Ishikawa (cell line): ENCODE data around the gene EIF2S2.

Source experiments
- CEBPB ChIP-seq: IDR thresholded peaks from 2 replicates; pipeline ENCODE4 v1.6.1; 2012
- CREB1 ChIP-seq: IDR thresholded peaks from 2 replicates; pipeline ENCODE4 v1.6.1; 2012; ENCODE audit warnings: low read depth
- EGR1 ChIP-seq: IDR thresholded peaks from 2 replicates; pipeline ENCODE4 v1.6.1; 2012
- EP300 ChIP-seq: IDR thresholded peaks from 2 replicates; pipeline ENCODE4 v1.6.1; 2012; ENCODE audit warnings: borderline replicate concordance
- FOXM1 ChIP-seq: IDR thresholded peaks from 2 replicates; pipeline ENCODE4 v1.6.1; 2012; ENCODE audit warnings: low read depth, borderline replicate concordance
- NFIC ChIP-seq: IDR thresholded peaks from 2 replicates; pipeline ENCODE4 v1.6.1; 2012
- RAD21 ChIP-seq: IDR thresholded peaks from 2 replicates; pipeline ENCODE4 v1.6.1; 2012; ENCODE audit warnings: low read depth
- TAF1 ChIP-seq: IDR thresholded peaks from 2 replicates; pipeline ENCODE4 v1.6.1; 2012; ENCODE audit warnings: low read depth, mild to moderate bottlenecking
- TCF12 ChIP-seq: IDR thresholded peaks from 2 replicates; pipeline ENCODE4 v1.6.1; 2012; ENCODE audit warnings: low read depth
- TEAD4 ChIP-seq: IDR thresholded peaks from 2 replicates; pipeline ENCODE4 v1.6.1; 2012
- YY1 ChIP-seq: IDR thresholded peaks from 2 replicates; pipeline ENCODE4 v1.6.1; 2012; ENCODE audit warnings: low read depth
- ZBTB7A ChIP-seq: IDR thresholded peaks from 2 replicates; pipeline ENCODE4 v1.6.1; 2012; ENCODE audit warnings: low read depth
- TF ChIP-seq, protein P1 (sequence below): IDR thresholded peaks from 2 replicates; pipeline ENCODE4 v1.6.1; 2012
- TF ChIP-seq, protein P2 (sequence below): IDR thresholded peaks from 2 replicates; pipeline ENCODE4 v1.6.1; 2012
- TF ChIP-seq, protein P3 (sequence below): IDR thresholded peaks from 2 replicates; pipeline ENCODE4 v1.6.1; 2012; ENCODE audit warnings: low read depth, mild to moderate bottlenecking

Gene EIF2S2

DNA sequence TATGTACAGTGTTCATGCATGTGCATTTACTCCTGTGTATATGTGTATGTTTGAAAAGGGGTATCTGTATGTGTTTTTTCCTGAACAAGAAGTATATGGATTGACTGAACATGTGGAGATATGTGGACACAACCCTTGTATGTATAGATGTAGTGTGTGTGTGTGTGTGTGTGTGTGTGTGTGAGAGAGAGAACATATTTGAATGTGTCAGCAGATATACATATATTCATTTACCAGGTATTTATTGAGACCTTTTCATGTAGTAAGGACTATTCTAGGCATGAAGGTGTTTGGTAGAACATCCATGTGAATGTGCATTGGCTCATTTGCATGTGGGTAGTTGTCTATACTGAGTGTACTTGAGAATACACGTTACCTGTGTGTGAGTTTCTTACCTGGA, 39.3 kb downstream of the EIF2S2 start:
- no peak for TF ChIP-seq TCF12
- TF ChIP-seq NFIC: no peak
- TF ChIP-seq, protein P1, sequence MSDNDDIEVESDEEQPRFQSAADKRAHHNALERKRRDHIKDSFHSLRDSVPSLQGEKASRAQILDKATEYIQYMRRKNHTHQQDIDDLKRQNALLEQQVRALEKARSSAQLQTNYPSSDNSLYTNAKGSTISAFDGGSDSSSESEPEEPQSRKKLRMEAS: no peak
- TF ChIP-seq, protein P2, sequence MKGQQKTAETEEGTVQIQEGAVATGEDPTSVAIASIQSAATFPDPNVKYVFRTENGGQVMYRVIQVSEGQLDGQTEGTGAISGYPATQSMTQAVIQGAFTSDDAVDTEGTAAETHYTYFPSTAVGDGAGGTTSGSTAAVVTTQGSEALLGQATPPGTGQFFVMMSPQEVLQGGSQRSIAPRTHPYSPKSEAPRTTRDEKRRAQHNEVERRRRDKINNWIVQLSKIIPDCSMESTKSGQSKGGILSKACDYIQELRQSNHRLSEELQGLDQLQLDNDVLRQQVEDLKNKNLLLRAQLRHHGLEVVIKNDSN: no peak
- TF ChIP-seq, protein P3, sequence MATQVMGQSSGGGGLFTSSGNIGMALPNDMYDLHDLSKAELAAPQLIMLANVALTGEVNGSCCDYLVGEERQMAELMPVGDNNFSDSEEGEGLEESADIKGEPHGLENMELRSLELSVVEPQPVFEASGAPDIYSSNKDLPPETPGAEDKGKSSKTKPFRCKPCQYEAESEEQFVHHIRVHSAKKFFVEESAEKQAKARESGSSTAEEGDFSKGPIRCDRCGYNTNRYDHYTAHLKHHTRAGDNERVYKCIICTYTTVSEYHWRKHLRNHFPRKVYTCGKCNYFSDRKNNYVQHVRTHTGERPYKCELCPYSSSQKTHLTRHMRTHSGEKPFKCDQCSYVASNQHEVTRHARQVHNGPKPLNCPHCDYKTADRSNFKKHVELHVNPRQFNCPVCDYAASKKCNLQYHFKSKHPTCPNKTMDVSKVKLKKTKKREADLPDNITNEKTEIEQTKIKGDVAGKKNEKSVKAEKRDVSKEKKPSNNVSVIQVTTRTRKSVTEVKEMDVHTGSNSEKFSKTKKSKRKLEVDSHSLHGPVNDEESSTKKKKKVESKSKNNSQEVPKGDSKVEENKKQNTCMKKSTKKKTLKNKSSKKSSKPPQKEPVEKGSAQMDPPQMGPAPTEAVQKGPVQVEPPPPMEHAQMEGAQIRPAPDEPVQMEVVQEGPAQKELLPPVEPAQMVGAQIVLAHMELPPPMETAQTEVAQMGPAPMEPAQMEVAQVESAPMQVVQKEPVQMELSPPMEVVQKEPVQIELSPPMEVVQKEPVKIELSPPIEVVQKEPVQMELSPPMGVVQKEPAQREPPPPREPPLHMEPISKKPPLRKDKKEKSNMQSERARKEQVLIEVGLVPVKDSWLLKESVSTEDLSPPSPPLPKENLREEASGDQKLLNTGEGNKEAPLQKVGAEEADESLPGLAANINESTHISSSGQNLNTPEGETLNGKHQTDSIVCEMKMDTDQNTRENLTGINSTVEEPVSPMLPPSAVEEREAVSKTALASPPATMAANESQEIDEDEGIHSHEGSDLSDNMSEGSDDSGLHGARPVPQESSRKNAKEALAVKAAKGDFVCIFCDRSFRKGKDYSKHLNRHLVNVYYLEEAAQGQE: no peak
- TF ChIP-seq FOXM1: no peak
- no peak for TF ChIP-seq RAD21
- TF ChIP-seq CREB1: no peak
- TF ChIP-seq CEBPB: no peak
- TF ChIP-seq YY1: no peak
- TF ChIP-seq TEAD4: no peak
- no peak for TF ChIP-seq TAF1
- no peak for TF ChIP-seq ZBTB7A

DNA sequence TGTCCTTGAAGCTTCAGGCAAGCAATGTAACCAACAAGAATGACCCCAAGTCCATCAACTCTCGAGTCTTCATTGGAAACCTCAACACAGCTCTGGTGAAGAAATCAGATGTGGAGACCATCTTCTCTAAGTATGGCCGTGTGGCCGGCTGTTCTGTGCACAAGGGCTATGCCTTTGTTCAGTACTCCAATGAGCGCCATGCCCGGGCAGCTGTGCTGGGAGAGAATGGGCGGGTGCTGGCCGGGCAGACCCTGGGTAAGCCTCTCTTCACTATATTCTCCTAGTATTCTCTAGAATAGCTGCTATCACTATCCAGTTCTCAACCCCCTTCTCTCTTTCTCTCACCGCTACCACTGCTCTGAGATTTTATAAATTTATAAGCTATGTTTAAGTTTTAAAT, 40.0 kb downstream of the EIF2S2 start:
- TF ChIP-seq, protein P2: no peak
- TF ChIP-seq TCF12: no peak
- no peak for TF ChIP-seq EP300
- TF ChIP-seq TAF1: no peak
- no peak for TF ChIP-seq TEAD4
- no peak for TF ChIP-seq EGR1
- TF ChIP-seq CEBPB: no peak
- TF ChIP-seq, protein P1: no peak

DNA sequence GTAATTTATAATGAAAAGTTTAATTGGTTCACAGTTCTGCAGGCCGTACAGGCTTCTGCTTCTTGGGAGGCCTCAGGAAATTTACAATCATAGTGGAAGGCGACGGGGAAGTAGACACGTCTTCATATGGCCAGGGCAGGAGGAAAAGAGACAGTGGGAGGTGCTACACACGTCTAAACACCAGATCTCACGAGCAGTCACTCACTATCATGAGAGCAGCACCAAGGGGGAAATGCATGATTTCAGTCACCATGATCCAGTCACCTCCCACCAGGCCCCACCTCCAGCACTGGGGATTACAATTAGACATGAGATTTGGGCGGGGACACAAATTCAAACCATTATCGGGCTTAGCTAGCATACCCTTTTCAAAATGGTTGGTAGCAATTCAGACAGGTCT, 41.2 kb downstream of the EIF2S2 start:
- TF ChIP-seq, protein P1: no peak
- no peak for TF ChIP-seq CEBPB
- TF ChIP-seq FOXM1: no peak
- no peak for TF ChIP-seq TAF1
- no peak for TF ChIP-seq EGR1
- no peak for TF ChIP-seq TCF12

DNA sequence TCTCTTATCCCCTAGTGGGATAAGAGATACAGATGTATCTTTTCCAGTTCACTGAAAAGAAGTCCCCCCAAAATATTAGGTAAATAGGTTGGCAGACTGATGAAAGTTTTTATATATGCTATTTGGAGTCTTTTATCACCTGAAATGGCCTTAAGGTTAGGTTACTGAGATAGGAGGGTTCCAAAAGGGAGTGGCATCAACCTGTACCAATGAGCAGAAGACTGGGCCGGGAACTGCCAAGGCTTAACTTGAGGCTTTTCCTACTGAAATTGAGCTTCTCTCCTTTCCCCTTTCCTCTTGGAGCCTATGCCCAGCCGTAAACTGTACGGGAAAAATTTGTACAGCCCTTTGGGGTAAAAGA, 42.0 kb downstream of the EIF2S2 start:
- TF ChIP-seq ZBTB7A (no peak), FOXM1 (no peak), NFIC (no peak), TAF1 (no peak), TEAD4 (no peak), TCF12 (no peak), EGR1 (no peak), CEBPB (no peak), YY1 (no peak), RAD21 (no peak), CREB1 (no peak), EP300 (no peak)
- TF ChIP-seq, protein P1: no peak
- TF ChIP-seq, protein P3: no peak
- TF ChIP-seq, protein P2: no peak

DNA sequence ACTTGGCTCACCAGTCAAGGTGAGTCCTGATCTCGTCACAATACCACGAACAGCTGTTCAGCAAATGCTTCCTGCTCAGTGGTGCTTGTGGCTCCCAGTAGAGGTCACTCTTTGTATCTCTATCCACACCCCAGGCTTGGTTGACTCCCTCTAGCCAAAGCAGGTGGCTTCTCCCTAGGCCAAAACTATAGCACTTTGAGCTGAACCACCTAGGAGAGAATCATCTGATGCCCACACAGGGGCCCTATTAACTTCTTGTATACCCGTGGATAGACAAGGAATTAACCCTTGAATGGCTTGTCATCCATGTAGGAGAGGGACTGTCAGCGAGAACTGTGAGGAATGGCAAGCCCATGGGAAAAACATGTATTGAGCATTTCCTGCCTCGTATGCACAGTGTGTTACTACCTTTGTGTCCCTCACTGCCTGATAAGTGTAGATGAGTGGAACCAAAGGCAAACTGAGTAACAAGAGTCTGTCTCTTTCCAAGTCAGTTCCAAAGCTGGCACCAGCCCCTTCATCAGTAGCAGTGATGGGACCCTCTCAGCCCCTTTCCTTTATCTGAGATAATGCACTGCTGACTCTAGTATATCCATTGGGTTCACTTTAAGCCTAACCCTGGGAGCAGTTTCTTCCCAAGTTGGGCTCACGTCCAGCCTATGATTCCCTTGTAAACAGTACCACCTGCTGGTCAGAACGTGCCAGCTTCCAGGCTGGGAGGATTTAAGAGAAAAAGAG, 42.5 kb downstream of the EIF2S2 start:
- TF ChIP-seq NFIC (peak; percentile 75), RAD21 (peak; percentile 91)
- TF ChIP-seq, protein P2: no peak
